Heart right ventricle (tissue), 16 donors: ENCODE data around the gene SUMO3. TPM values are rescaled to one million over a fixed set of nuclear protein-coding genes. Genes with fewer than 3 reads are reported as not detected.

Experiments
- ATAC-seq, 8 donors: fragments of 200-7000 bp; cut with Tn5 transposase; one replicate each; pipeline ENCODE4 v1.9.1; 2020; ENCODE audit warnings: mild to moderate bottlenecking in 8 of 8, moderate library complexity in 8 of 8, moderate number of reproducible peaks in 1 of 8
- DNase-seq, 2 donors: peaks; one replicate each; pipeline ENCODE4 v3.0.0-alpha.2; 2020
- H3K27ac ChIP-seq, 10 donors: fragments of 200-600 bp; sonication (generic) in 2 of 10; one replicate each; pipeline versions ENCODE4 v1.5.0 to v1.8.0; 2020 to 2022; ENCODE audit warnings: mild to moderate bottlenecking in 3 of 10
- H3K27me3 ChIP-seq, 7 donors: fragments of 200-600 bp; one replicate each; pipeline ENCODE4 v1.8.0; 2021 to 2022; ENCODE audit warnings: mild to moderate bottlenecking in 2 of 7
- H3K36me3 ChIP-seq, 9 donors: fragments of 200-600 bp; sonication (generic) in 1 of 9; one replicate each; pipeline versions ENCODE4 v1.5.0 to v1.8.0; 2020 to 2022; ENCODE audit warnings: mild to moderate bottlenecking in 2 of 9
- H3K4me1 ChIP-seq, 9 donors: fragments of 200-600 bp; sonication (generic) in 1 of 9; one replicate each; pipeline versions ENCODE4 v1.5.0 to v1.8.0; 2020 to 2022; ENCODE audit warnings: mild to moderate bottlenecking in 4 of 9
- H3K4me3 ChIP-seq, 10 donors: fragments of 200-600 bp; sonication (generic) in 2 of 10; one replicate each; pipeline versions ENCODE4 v1.5.0 to v1.8.0; 2020 to 2022; ENCODE audit warnings: mild to moderate bottlenecking in 7 of 10, moderate library complexity in 2 of 10
- H3K9me3 ChIP-seq, 11 donors: fragments of 200-600 bp in 10 of 11; sonication (generic) in 2 of 11; one replicate each; pipeline versions ENCODE4 v1.5.0 to v1.8.0; 2013 to 2022; ENCODE audit warnings: mild to moderate bottlenecking in 2 of 11, control low read depth in 1 of 11, moderate library complexity in 1 of 11
- CTCF ChIP-seq, 9 donors: fragments of 200-600 bp; sonication (generic) in 2 of 9; IDR thresholded peaks; one replicate each; pipeline versions ENCODE4 v1.5.0 to v1.8.0; 2021 to 2022; ENCODE audit warnings: antibody characterized with exemption in 9 of 9, mild to moderate bottlenecking in 5 of 9, moderate library complexity in 1 of 9
- WGBS, 2 donors: extraction: QIAGEN DNeasy Blood & Tissue Kit; methylation state at CpG; one replicate each; pipeline ENCODE4 v1.1.7; 2013; ENCODE audit warnings: inconsistent platforms in 1 of 2; 5-methylcytosine and 5-hydroxymethylcytosine counted together
- intact Hi-C, 10 donors: fragments of 100-400 bp; cut with DNase I; formaldehyde crosslinking; loops; one replicate each; pipeline versions ENCODE4 v1.11.1 to v1.14.2; 2022
- polyA plus RNA-seq, 2 donors: library from polyadenylated mRNA; stranded (reverse); fragments of 200-250 nt; gene quantifications; one replicate each; pipeline ENCODE4 v1.2.3, GENCODE V29; 2013
- total RNA-seq, 10 donors: library from RNA; stranded (reverse); fragmentation: NEBNext Ultra II Directional in 3 of 10; extraction: Animal tissue kit (Norgen Biotek cat#: 25700) in 3 of 10; gene quantifications; one replicate each; pipeline versions ENCODE4 v1.2.1 to v1.2.4, GENCODE V29; 2021 to 2023
- donor health status: Arrhythmogenic right ventricular cardiomyopathy.
- donor health status: ischemic (EF 13 %, LVEDD 7.1; RV severe dilation, severe dysfunction).
- donor health status: healthy with polysubstance abuse.
- donor health status: DM: no; HTN: yes; CAD: no.
- donor health status: DM: no; HTN: no; CAD: no.
- donor health status: ischemic (EF 25% LVEDD 6.9; RV normal size, moderate dysfunction).
- donor health status: ischemic (EF 25% LVEDD 5.7; RV mildly dilated, moderate dysfunction).
- donor health status: healthy.
- donor health status: DM: yes; HTN: yes; CAD: no.
- donor health status: Ischemic cardiomyopathy.
- donor health status: ischemic (EF 35%, LVEDD 5.7; RV mildly dilated, moderate dysfunction).
- donor health status: nonischemic (EF 11% LVEDD 7.7; RV severe dilation, severe dysfunction).
- donor health status: DM: yes; HTN: yes; CAD: no.
- donor health status: PGD.
- donor health status: ischemic (EF 29% LVEDD 5.4; RV normal size, mild dysfunction).
- donor health status: nonischemic (EF 23%, LVEDD 6.1; RV moderate dilation, normal function).

Gene SUMO3
- total and polyA plus RNA-seq, 12 donors, result 14.9 to 80.9 (median 70.5) TPM

GRCh38 chr21:44854391-44854663 lies 36.5 kb upstream of the SUMO3 start:
- H3K27me3 ChIP-seq, result no peaks in the 10 kb centered on the region
- no peak overlapping the region for H3K4me3 ChIP-seq
- peak overlapping the region in 3 of 10 donors; percentile 25 to 60 (median 45) for H3K27ac ChIP-seq
- no peak for DNase-seq
- no peak for TF ChIP-seq CTCF (IDR thresholded peaks at IDR 0.05)
- intact Hi-C loops, result no loop called here
- no peaks in the 10 kb centered on the region for H3K9me3 ChIP-seq
- peaks cover 0 to 100% (median 53%) of the 10 kb centered on the region in 9 donors for H3K36me3 ChIP-seq
- ATAC-seq, result no peak
- peaks cover 8 to 71% (median 36%) of the 10 kb centered on the region in 9 donors for H3K4me1 ChIP-seq
- 89 to 91% methylated on average over 14 of the region's 14 CpGs for WGBS, 2 donors

- peaks cover 0 to 100% (median 53%) of the 10 kb centered on the region in 9 donors for H3K36me3 ChIP-seq
- peak in 1 of 2 donors; percentile 51 for DNase-seq
- no peaks in the 10 kb centered on the region for H3K27me3 ChIP-seq
- ATAC-seq, result peak; percentile 48 to 79 (median 64)
- WGBS, 2 donors, result 62 to 79% methylated on average over 34 of the region's 34 CpGs
- no peak overlapping the region for H3K4me3 ChIP-seq
- no peaks in the 10 kb centered on the region for H3K9me3 ChIP-seq
- H3K27ac ChIP-seq, result peak overlapping the region in 5 of 10 donors; percentile 25 to 60 (median 45)
- peaks cover 5 to 65% (median 30%) of the 10 kb centered on the region in 9 donors for H3K4me1 ChIP-seq
- TF ChIP-seq CTCF (IDR thresholded peaks at IDR 0.05), result no peak
- intact Hi-C loops, result no loop called here
These were observed 35.9 kb upstream of the SUMO3 start for GRCh38 chr21:44853601-44854390.

- Histone ChIP-seq H3K36me3 (peaks cover 0 to 84% (median 50%) of the 10 kb centered on the region in 9 donors), H3K27me3 (no peaks in the 10 kb centered on the region), H3K9me3 (no peaks in the 10 kb centered on the region), H3K27ac (peak overlapping the region in 1 of 10 donors; percentile 49), H3K4me1 (peaks cover 10 to 70% (median 39%) of the 10 kb centered on the region in 9 donors), H3K4me3 (no peak overlapping the region)
- ATAC-seq, result no peak
- intact Hi-C loops, result no loop called here
- 72 to 77% methylated on average over 26 of the region's 26 CpGs for WGBS, 2 donors
- DNase-seq, result no peak
- TF ChIP-seq CTCF (IDR thresholded peaks at IDR 0.05), result no peak
These were observed 33.2 kb upstream of the SUMO3 start for GRCh38 chr21:44850905-44851657.

GRCh38 chr21:44850208-44850800 lies 32.4 kb upstream of the SUMO3 start:
- Histone ChIP-seq H3K4me1 (peaks cover 15 to 73% (median 43%) of the 10 kb centered on the region in 9 donors), H3K9me3 (no peaks in the 10 kb centered on the region), H3K27me3 (no peaks in the 10 kb centered on the region), H3K4me3 (no peak overlapping the region), H3K27ac (peak overlapping the region in 1 of 10 donors; percentile 49), H3K36me3 (peaks cover 0 to 77% (median 44%) of the 10 kb centered on the region in 9 donors)
- intact Hi-C loops, result no loop called here
- WGBS, 2 donors, result 91 to 94% methylated on average over 19 to 20 of the region's 20 CpGs
- DNase-seq (no peak), ATAC-seq (no peak)
- TF ChIP-seq CTCF (IDR thresholded peaks at IDR 0.05), result no peak
